ENCODE results near the gene RFX3. TPM values are rescaled to one million over a fixed set of nuclear protein-coding genes. Genes with fewer than 3 reads are reported as not detected.

The RFX3 gene
- total RNA-seq, 1 donor from 2014 or later: 3.8 TPM

GRCh38 chr9:3410461-3410860 lies 115.3 kb downstream of the RFX3 start:
- intact Hi-C loops (cut with micrococcal nuclease): no loop called here
- Histone ChIP-seq H3K36me3 (no peaks in the 10 kb centered on the region), H3K27me3 (ENCODE audit: low read depth) (no peaks in the 10 kb centered on the region), H3K9me3 (replicated peaks) (no peaks in the 10 kb centered on the region), H3K4me1 (peaks cover 8% of the 10 kb centered on the region), H3K27ac (replicated peaks) (no peak overlapping the region), H3K4me3 (no peak overlapping the region)
- no peak for TF ChIP-seq CTCF (IDR thresholded peaks at IDR 0.05; ENCODE audit: borderline replicate concordance)
- no peak for DNase-seq

GRCh38 chr9:3409453-3409852 lies 116.3 kb downstream of the RFX3 start:
- TF ChIP-seq CTCF (IDR thresholded peaks at IDR 0.05; ENCODE audit: borderline replicate concordance): no peak
- Histone ChIP-seq H3K27me3 (ENCODE audit: low read depth) (no peaks in the 10 kb centered on the region), H3K27ac (replicated peaks) (no peak overlapping the region), H3K4me3 (no peak overlapping the region), H3K4me1 (peaks cover 8% of the 10 kb centered on the region), H3K36me3 (no peaks in the 10 kb centered on the region), H3K9me3 (replicated peaks) (no peaks in the 10 kb centered on the region)
- DNase-seq: no peak
- intact Hi-C loops (cut with micrococcal nuclease): no loop called here

- TF ChIP-seq CTCF (IDR thresholded peaks at IDR 0.05; ENCODE audit: borderline replicate concordance): no peak
- Histone ChIP-seq H3K4me3 (no peak overlapping the region), H3K9me3 (replicated peaks) (no peaks in the 10 kb centered on the region), H3K36me3 (no peaks in the 10 kb centered on the region), H3K4me1 (peaks cover 6% of the 10 kb centered on the region), H3K27ac (replicated peaks) (no peak overlapping the region), H3K27me3 (ENCODE audit: low read depth) (no peaks in the 10 kb centered on the region)
- no peak for DNase-seq
- intact Hi-C loops (cut with micrococcal nuclease): no loop called here
Observed at GRCh38 chr9:3403315-3403714, 122.5 kb downstream of the RFX3 start.

GRCh38 chr9:3401221-3401954 lies 124.4 kb downstream of the RFX3 start:
- peaks cover 6% of the 10 kb centered on the region for H3K4me1 ChIP-seq
- no peak overlapping the region for H3K27ac ChIP-seq (replicated peaks)
- H3K36me3 ChIP-seq: no peaks in the 10 kb centered on the region
- no peak for DNase-seq
- intact Hi-C loops (cut with micrococcal nuclease): no loop called here
- H3K9me3 ChIP-seq (replicated peaks): no peaks in the 10 kb centered on the region
- TF ChIP-seq CTCF (IDR thresholded peaks at IDR 0.05; ENCODE audit: borderline replicate concordance): no peak
- H3K4me3 ChIP-seq: no peak overlapping the region
- no peaks in the 10 kb centered on the region for H3K27me3 ChIP-seq (ENCODE audit: low read depth)

GRCh38 chr9:3398232-3398648 lies 127.6 kb downstream of the RFX3 start:
- no peak overlapping the region for H3K4me3 ChIP-seq
- no peak for TF ChIP-seq CTCF (IDR thresholded peaks at IDR 0.05; ENCODE audit: borderline replicate concordance)
- H3K27me3 ChIP-seq (ENCODE audit: low read depth): no peaks in the 10 kb centered on the region
- H3K4me1 ChIP-seq: peaks cover 6% of the 10 kb centered on the region
- no peak overlapping the region for H3K27ac ChIP-seq (replicated peaks)
- H3K9me3 ChIP-seq (replicated peaks): no peaks in the 10 kb centered on the region
- intact Hi-C loops (cut with micrococcal nuclease): no loop called here
- H3K36me3 ChIP-seq: peaks cover 10% of the 10 kb centered on the region
- no peak for DNase-seq

Data from left ventricle myocardium inferior (tissue), 1 donor.